Duodenal mucosa (tissue), 2 donors: Measurements from ENCODE around the gene ARL15.
"Not testable (repeated sequence)": the region's sequence is repeated elsewhere in the genome, so short reads cannot be mapped to it uniquely, and the experiment has no call there.

Experiments
- H3K27ac ChIP-seq: one replicate; pipeline ENCODE4 v1.7.0; 2013; ENCODE audit warnings: low read depth, low read length
- H3K27me3 ChIP-seq, 2 donors: one replicate each; pipeline ENCODE4 v1.7.0; 2013; ENCODE audit warnings: low read length in 2 of 2, control low read depth in 1 of 2; ENCODE audit not compliant: insufficient read depth in 2 of 2, control insufficient read depth in 1 of 2
- H3K36me3 ChIP-seq, 2 donors: one replicate each; pipeline ENCODE4 v1.7.0; 2013; ENCODE audit warnings: low read length in 2 of 2, control low read depth in 1 of 2; ENCODE audit not compliant: insufficient read depth in 2 of 2, control insufficient read depth in 1 of 2
- H3K4me1 ChIP-seq, 2 donors: one replicate each; pipeline ENCODE4 v1.7.0; 2013; ENCODE audit warnings: low read length in 2 of 2, control low read depth in 1 of 2; ENCODE audit not compliant: insufficient read depth in 2 of 2, control insufficient read depth in 1 of 2
- H3K4me3 ChIP-seq, 2 donors: one replicate each; pipeline ENCODE4 v1.7.0; 2013; ENCODE audit warnings: low read length in 2 of 2, low read depth in 1 of 2
- H3K9ac ChIP-seq, 2 donors: one replicate each; pipeline ENCODE4 v1.7.0; 2013; ENCODE audit warnings: low read length in 2 of 2, low read depth in 1 of 2
- H3K9me3 ChIP-seq, 2 donors: one replicate each; pipeline ENCODE4 v1.7.0; 2013; ENCODE audit warnings: low read length in 2 of 2, control low read depth in 1 of 2; ENCODE audit not compliant: control insufficient read depth in 1 of 2

The ARL15 gene

GRCh38 chr5:53836851-53837430 lies 473.4 kb downstream of the ARL15 start:
- not testable (repeated sequence) for H3K27ac ChIP-seq, H3K27me3 ChIP-seq, H3K4me1 ChIP-seq, H3K36me3 ChIP-seq, H3K4me3 ChIP-seq, H3K9ac ChIP-seq, H3K9me3 ChIP-seq

GRCh38 chr5:53834500-53834899 lies 475.9 kb downstream of the ARL15 start:
- Histone ChIP-seq H3K27me3 (no peaks in the 10 kb centered on the region), H3K9me3 (no peaks in the 10 kb centered on the region), H3K9ac (no peak overlapping the region), H3K4me3 (no peak overlapping the region), H3K4me1 (no peaks in the 10 kb centered on the region), H3K27ac (no peak overlapping the region), H3K36me3 (no peaks in the 10 kb centered on the region)
